RWPE1 (cell line): Measurements from ENCODE around the gene TULP1.

Experiments used
- CTCF ChIA-PET: fragments of 350-600 bp; sonication (Branson Sonifier 250); formaldehyde crosslinking; extraction: SDS; loops from one replicate; lab custom pipeline; 2021; lab: Yijun Ruan, JAX
- POLR2A ChIA-PET: fragments of 400-600 bp; formaldehyde crosslinking; extraction: SDS; loops from one replicate; lab custom pipeline; 2020; ENCODE audit warnings: antibody characterized with exemption; ENCODE audit not compliant: low non-redundant PET; lab: Yijun Ruan, JAX
- DNase-seq: peaks from one replicate; pipeline ENCODE4 v3.0.0; 2012; ENCODE audit warnings: low spot score
- H3K27ac ChIP-seq: fragments of 450-650 bp; 2 replicates; pipeline ENCODE4 v1.5.1; 2017
- CTCF ChIP-seq: fragments of 450-650 bp; conservative IDR thresholded peaks from 2 replicates; pipeline ENCODE4 v1.5.1; 2017; ENCODE audit warnings: low read depth, mild to moderate bottlenecking

TULP1 gene

GRCh38 chr6:35512740-35513139 lies at the start of gene TULP1:
Gene TULP1, minus strand, starts transcription at chr6:35512896. Its CDS starts 38 bp downstream, at chr6:35512858.
- no peak for TF ChIP-seq CTCF
- CTCF ChIA-PET = no interaction called here
- POLR2A ChIA-PET = no interaction called here
- DNase-seq = no peak
- H3K27ac ChIP-seq = no peak within 1 kb of the TSS

GRCh38 chr6:35562060-35562459 lies 49.4 kb upstream of the TULP1 start:
- CTCF ChIA-PET = interaction anchor here (0.6 kb wide), 2 partner anchors 194 to 195 kb away, joined by 3 to 5 read pairs; no protein-coding TSS in a partner anchor
- TF ChIP-seq CTCF = no peak
- POLR2A ChIA-PET = no interaction called here
- H3K27ac ChIP-seq = no peak overlapping the region
- no peak for DNase-seq

GRCh38 chr6:35561113-35561512 lies 48.4 kb upstream of the TULP1 start:
- no peak overlapping the region for H3K27ac ChIP-seq
- ChIA-PET CTCF (interaction anchor here (0.7 kb wide), 1 partner anchor 699 kb away, joined by 5 read pairs; no protein-coding TSS in a partner anchor), POLR2A (interaction anchor here (0.5 kb wide), 1 partner anchor 17 kb away, joined by 5 read pairs; no protein-coding TSS in a partner anchor)
- TF ChIP-seq CTCF = no peak
- no peak for DNase-seq

GRCh38 chr6:35558571-35558970 lies 45.9 kb upstream of the TULP1 start:
- TF ChIP-seq CTCF = no peak
- POLR2A ChIA-PET = interaction anchor here (0.7 kb wide), 1 partner anchor 152 kb away, joined by 17 read pairs; no protein-coding TSS in a partner anchor
- no peak overlapping the region for H3K27ac ChIP-seq
- CTCF ChIA-PET = no interaction called here
- no peak for DNase-seq

- ChIA-PET CTCF (no interaction called here), POLR2A (no interaction called here)
- H3K27ac ChIP-seq = no peak overlapping the region
- no peak for DNase-seq
- no peak for TF ChIP-seq CTCF
Measured at GRCh38 chr6:35557239-35557638, 44.5 kb upstream of the TULP1 start.

GRCh38 chr6:35554811-35555210 lies 42.1 kb upstream of the TULP1 start:
- ChIA-PET CTCF (no interaction called here), POLR2A (no interaction called here)
- DNase-seq = no peak
- TF ChIP-seq CTCF = no peak
- H3K27ac ChIP-seq = no peak overlapping the region
